SU-DHL-6 (cell line): ENCODE data around the gene NDRG4.

Experiments
- CTCF ChIP-seq: fragments of 200-600 bp; sonication (generic); IDR thresholded peaks from one replicate; pipeline ENCODE4 v1.5.1; 2017; ENCODE audit warnings: antibody characterized with exemption, mild to moderate bottlenecking, low read length, moderate library complexity; ENCODE audit not compliant: insufficient read depth, poor library complexity, severe bottlenecking
- EZH2phosphoT487 ChIP-seq: fragments of 200-600 bp; sonication (generic), shearing (Covaris generic); conservative IDR thresholded peaks from 2 replicates; pipeline ENCODE4 v1.6.1; 2018; ENCODE audit warnings: mild to moderate bottlenecking, antibody characterized with exemption, low read length, moderate library complexity, mixed read lengths

- TF ChIP-seq CTCF: no peak
- TF ChIP-seq EZH2phosphoT487: no peak
These were observed 37.4 kb upstream of the NDRG4 start for GRCh38 chr16:58462499-58462996.
